SIG-M5 treated with dmso at 0.1 percent for 504 hours (cell line): ENCODE data around the gene BCAS3.
"Not testable (repeated sequence)": the region's sequence is repeated elsewhere in the genome, so short reads cannot be mapped to it uniquely, and the experiment has no call there.

Experiments
- DNase-seq: peaks from one replicate; lab custom pipeline; 2025; ENCODE audit not compliant: unreplicated experiment; lab: John Stamatoyannopoulos, UW

The BCAS3 gene

GRCh38 chr17:61239327-61239726 lies 561.7 kb downstream of the BCAS3 start:
- no peak for DNase-seq

DNA sequence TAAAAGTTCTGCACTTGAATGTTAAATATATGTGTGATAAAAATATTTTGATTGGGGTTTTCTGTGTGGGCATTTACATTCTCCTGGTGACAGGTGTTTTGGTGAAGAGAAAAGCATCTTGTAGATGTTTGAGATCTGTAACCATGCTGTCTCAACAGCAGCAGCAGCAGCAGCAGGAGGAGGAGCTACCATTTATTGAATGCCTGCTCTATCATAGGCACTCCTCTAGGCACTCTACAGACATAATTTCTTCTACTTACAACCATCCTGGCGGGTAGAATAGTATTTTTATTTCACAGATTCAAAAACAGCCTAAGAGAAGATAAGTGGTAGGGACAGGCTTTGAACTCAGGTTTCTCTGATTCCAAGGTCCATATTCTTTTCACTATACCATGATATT lies 562.3 kb downstream of the BCAS3 start:
- DNase-seq, result no peak

GRCh38 chr17:61240851-61241468 lies 563.3 kb downstream of the BCAS3 start:
- DNase-seq, result no peak

DNA sequence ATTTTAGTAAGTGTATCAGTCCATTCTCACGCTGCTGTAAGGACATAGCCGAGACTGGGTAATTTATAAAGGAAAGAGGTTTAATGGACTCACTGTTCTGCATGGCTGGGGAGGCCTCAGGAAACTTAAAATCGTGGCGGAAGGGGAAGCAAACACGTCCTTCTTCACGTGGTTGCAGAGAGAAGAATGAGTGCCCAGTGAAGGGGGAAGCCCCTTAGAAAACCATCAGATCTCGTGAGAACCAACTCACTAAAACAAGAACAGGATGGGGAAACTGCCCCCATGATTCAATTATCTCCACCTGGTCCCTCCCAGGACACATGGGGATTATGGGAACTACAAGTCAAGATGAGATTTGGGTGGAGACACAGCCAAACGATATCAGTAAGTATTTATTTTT lies 567.3 kb downstream of the BCAS3 start:
- not testable (repeated sequence) for DNase-seq

DNA sequence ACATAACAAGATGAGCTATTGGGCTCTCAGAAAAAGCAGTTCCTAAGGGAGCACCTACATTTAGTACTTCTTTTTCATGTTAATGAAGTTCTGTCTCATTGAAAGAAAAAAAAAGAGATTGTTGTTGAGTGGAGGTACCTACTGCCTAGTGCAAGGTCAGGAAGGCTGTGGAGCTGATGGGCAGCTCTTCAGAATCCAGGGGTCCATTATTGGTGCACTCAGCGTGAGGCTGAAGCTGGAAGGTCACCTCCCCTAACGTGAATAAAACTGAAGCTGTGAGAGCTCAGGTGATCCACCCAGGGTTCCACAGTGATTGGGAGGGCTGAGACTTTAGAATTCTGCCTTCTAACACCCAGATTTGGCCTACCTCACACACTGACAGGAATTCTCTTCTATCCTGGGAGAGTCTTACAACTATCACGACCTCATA lies 568.1 kb downstream of the BCAS3 start:
- DNase-seq, result no peak

DNA sequence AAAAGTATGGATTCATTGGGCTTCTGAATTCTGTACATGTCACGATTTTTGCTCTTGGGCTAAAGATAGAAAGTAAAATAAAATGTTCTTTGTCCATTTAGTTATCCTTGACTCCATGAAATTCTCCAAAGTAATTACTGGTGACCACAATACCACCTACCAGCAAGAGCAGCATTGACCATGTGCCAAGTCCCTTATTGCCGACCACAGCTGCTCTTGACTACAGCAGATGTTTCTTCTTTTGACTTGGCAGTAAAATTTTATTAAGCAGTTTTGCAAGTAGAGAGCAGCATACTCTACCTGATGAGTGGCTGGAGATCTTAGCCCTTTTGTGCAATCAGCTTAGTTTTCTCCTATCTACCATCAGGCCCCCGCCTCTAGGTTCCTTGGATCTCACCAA lies 569.8 kb downstream of the BCAS3 start:
- DNase-seq, result no peak

DNA sequence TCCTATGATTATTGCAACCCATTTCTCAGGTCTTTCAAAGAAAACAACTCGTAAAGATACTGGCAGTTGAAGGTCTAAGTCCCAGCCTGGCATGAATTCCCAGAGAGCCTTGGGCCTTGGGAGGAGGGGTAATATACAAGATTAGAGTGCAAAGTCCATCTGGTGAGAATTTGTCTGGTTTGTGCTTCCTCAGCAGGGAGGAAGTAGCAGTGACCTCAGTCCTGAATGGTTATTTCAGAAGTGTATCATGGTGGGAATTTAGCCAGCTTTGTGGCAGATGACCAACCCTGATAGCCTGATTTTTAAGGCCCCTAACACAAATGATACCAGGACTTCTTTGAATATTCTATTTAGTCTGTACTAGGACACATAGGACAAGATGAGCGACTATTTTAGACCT lies 570.7 kb downstream of the BCAS3 start:
- DNase-seq, result no peak

GRCh38 chr17:61249649-61250299 lies 572.1 kb downstream of the BCAS3 start:
- no peak for DNase-seq

GRCh38 chr17:61250335-61250890 lies 572.8 kb downstream of the BCAS3 start:
- peak; percentile 57 for DNase-seq

GRCh38 chr17:61251939-61252865 lies 574.6 kb downstream of the BCAS3 start:
- peak; percentile 99 for DNase-seq

- no peak for DNase-seq
Observed at GRCh38 chr17:61253362-61253761, 575.7 kb downstream of the BCAS3 start.

DNA sequence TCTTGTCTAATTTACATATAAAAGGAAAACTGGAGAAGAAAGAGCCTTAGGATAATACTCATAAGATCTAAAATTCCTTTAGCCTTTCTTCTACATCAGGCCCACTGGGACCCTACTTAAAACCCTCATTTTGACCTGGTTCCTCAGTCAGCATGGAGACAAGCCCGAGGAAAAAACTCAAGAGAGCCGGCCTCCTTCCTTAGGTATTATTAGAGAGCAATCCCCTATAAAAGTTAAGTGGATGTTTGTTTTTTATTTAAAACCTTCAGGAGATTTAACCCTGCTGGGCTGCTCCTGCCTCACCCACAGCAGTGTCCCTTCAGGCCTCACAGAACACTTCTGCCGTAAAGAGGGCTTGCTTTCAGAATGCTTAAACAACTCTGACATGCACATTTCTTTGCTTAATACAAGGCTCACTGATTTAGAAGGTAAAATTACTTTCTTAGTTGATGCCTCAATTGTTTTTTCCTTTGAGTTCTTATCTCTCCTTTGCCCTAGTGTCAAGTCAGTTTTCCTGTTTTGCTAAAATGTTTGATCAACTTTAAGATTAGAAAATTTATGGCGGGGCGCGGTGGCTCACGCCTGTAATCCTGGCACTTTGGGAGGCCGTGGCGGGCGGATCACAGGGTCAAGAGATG lies 576.4 kb downstream of the BCAS3 start:
- DNase-seq, result no peak

DNA sequence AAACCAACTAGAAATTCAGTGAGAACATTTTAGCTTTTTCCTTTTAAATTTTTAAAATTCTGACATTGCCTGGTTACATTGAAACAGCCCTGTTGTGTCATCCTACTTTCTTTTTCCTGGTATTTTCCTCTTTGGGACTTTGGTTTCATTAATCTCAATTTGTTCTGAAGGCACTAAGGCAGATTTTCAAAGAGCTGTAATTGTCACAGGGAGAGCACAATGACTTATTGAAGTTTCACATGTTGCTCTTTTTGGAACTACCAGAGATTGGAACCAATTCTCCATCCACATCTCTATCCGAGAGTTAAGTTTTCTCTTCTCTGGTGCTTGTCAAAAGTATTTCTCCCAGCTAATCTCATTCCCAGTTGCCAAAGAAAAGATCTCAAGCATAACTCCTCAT lies 577.3 kb downstream of the BCAS3 start:
- DNase-seq, result no peak

- no peak for DNase-seq
Observed at GRCh38 chr17:61255647-61256046, 578.0 kb downstream of the BCAS3 start.

DNA sequence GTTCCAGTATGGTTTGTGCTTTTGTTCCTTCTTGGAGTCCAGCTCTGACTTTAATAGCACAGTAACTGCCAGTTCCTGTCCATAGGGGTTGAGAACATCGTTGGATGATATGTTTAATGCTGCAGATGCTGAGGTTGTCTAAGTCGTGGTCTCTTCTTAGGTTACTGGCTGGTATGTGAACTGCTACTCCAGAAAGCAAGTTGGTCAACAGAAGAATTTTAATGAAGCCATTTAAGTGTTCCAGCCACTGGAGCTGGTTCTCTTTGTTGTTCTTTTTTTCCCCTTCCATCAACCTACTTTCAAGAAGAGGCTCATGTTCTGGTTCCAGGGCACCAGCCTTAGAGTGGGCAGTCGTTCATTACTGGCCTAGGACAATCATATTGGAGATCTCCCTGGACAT lies 581.7 kb downstream of the BCAS3 start:
- no peak for DNase-seq

GRCh38 chr17:61260071-61260797 lies 582.6 kb downstream of the BCAS3 start:
- DNase-seq, result no peak

DNA sequence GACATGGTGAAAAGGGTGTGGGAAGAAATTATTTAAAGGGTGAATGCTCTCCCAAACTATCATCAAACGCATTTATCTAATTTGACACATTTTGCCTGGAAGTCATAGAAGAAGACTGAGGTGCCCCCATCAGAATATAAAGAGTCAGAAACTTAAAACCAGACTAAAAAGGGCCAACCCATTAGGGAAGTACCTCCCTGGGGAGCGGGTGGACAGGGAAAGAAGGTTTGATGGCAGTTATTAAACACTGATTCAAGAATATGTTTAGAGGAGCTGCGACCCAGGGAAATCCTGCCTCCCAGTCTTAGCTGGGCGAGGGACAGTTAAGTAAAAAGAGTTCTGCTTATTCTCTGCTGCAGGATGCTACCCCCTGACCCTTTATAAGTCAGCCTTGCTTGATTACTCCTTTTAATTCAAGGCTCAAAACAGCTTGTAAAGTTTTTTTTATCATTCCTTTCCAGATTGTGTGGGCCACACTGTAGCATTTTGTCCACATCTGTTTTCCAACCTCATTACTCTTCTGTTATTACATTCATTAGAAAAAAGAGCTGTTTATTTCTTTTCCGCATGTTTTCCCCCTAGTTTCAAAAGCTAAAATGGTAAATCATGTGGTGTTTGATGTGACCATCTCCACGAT lies 583.5 kb downstream of the BCAS3 start:
- DNase-seq, result no peak

GRCh38 chr17:61265397-61265796 lies 587.7 kb downstream of the BCAS3 start:
- no peak for DNase-seq

DNA sequence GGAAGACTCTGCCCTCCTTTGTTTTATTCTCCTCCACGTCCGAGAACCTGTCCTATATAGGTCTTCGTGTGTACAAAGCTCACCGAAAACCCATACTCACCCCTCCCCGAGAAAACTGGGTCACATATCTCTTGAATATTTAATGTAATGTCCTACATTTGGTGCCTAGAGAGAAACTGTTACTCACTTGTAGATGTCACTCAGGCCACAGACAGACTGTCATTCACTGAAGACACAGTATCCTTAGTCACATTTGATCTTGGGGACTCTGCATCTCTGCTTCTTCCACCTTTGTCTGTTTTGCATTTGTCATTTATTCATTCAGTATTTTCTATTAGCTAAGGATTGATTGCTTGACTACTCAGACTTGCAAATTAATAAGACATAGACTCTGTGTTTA lies 590.2 kb downstream of the BCAS3 start:
- no peak for DNase-seq

DNA sequence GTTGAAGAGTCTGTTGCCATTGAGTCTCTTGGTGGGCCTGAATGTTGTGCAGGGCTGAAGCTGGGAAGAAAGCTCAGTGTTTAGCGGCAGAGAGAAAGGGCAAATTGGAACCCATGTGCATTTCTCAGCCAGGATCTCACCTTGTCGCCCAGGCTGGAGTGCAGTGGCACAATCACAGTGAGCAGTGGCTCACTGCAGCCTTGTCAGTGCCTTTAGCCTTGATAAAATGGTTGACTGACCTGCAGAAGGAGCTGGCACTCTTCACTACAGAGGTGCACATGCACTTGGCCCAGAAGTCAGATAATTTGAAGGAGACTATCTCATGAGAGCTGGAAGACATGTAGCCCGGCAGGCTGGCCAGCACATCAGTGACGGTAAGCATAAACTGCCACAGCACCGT lies 597.7 kb downstream of the BCAS3 start:
- no peak for DNase-seq
